Skin of body (tissue), 2 donors: Measurements from ENCODE around the gene YY2. TPM values are rescaled to one million over a fixed set of nuclear protein-coding genes. Genes with fewer than 3 reads are reported as not detected.
"Not testable (repeated sequence)": the region's sequence is repeated elsewhere in the genome, so short reads cannot be mapped to it uniquely, and the experiment has no call there.

Source experiments
- DNase-seq: peaks from one replicate; lab custom pipeline; 2025; lab: John Stamatoyannopoulos, UW
- total RNA-seq: library from RNA; depleted of rRNA; stranded (reverse); fragments of >200 nt; gene quantifications from one replicate; pipeline ENCODE4 v1.2.3, GENCODE V29; 2014

The YY2 gene
- 2.5 TPM for total RNA-seq

DNA sequence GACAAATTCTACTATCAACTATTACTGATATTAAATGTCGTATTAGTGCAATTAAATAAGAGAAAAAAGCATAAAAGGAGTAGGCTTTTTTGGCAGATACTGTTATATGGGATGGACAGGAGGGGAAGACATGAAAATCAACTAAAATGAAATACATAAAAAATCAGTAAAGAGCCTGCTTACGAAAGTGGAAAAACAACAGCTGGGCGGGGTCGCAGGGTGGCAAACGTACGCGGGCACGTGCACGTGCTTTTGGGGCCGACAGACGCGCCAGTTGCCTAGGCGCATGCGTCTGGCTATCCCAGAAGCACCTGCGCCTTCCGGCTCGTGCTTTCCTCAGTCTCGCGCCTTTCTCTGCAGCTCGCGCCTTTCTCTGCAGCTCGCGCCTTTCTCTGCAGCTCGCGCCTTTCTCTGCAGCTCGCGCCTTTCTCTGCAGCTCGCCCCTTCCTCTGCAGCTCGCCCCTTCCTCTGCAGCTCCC is at the start of gene YY2:
Gene YY2, plus strand, starts transcription at position 51 of the 479 bp plus-strand sequence. CDS start 498 bp downstream, outside the sequence.
- DNase-seq, result no peak

DNA sequence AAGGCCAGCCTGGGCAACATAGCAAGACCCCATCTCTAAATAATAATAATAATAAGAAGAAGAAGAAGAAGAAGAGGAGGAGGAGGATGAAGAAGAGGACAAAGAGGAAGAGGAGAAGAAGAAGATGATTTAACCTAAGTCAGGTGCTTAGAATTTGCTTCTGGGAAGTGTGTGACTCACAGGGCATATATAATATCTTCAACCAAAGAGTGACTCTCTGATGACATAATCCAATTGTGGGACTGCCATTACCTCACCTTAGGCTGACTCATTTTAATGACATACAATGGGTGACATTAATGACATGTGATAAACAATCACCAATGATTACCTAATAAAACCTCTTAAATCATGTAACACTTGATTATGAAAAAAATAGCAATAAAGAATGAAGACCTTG is 49.1 kb upstream of the YY2 start:
- no peak for DNase-seq

DNA sequence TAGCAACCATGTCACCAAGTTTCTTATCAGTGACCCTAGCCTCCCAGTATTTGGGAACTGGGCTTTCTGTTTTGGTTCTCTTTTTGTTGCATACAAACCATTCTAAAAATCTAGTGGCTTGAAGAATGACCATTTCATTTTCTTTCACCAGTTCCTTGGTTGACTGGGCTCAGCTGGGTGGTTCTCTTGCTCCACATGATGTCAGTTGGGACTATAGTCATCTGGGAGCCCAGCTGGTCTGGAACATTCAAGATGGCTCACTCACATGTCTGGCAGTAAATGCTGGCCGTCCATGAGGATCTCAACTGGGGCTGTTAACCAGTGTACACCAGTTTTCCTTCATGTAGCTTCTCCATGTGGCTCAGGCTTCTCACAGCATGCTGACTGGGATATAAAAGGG is 44.0 kb upstream of the YY2 start:
- no peak for DNase-seq

DNA sequence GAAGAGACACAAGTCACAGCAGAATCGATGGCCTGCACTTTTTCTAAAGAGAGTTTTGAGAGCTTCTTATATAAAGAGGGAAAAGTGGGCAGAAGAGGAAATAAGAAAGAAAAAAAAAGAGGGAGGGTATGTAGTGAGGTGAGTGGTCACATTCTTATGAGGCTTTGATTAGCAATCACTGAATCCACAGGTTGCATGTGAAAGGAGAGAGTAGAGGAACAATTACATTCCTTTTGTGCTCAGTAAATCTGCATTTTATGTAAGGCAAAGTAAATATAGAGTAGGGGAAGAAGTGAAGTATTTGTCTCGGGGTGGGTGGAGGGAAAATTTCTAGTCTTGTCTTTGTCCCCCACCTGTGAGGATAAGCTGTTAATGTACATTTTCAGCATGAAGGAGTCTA is 43.2 kb upstream of the YY2 start:
- DNase-seq, result no peak

DNA sequence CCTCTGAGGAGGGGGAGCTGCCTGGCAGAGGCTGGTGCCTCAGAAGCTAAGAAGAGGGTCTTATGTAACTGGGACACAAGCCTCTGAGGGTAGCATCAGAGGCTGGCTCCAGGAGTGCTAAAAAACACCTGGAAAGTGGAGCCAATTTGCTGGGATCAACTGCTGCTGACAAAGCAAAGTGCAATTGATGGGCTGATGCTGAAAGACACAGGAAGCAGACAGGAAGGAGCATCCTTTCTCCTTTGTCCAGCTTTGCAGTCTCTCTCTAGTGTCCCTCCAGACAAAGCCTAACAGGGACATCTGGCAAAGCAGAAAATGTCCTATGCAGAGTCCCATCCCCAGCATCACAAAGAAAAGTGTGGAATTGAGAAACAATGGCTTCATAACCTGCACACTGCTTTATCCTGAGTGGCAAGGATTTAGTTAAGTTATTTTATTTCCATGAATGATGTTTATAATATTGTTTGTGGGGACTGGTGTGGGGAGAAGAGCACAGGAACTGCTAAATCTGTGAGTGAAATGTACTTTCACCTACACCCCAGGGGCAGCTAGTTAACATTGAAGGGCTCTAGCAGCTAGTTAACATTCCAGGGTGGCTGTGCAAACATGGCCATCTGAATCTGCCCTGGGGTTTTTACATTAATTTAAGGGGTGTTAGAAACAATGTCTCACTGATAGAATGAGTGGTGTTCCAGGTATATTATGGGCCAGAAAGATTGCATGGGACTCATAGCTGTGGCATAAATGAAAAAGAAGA is 42.0 kb upstream of the YY2 start:
- DNase-seq, result no peak

DNA sequence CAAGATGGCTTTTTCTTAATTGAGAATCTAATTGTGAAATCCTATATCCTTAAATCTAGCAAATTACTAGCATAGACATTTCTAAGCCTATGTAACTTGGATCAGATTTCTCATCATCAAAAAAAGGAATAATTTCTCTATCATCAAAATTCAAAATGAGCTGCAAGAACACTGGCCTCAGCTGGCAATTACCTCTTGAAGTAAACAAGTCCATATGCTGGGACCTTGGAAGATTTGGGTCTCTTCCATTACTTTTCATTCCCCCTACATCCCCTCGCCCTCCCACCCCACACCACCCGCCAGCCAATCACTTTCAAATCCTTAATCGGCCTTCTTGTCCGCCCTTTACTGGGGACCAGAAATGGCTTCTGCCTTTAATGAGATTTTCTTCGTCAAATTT is 39.7 kb upstream of the YY2 start:
- DNase-seq, result no peak

DNA sequence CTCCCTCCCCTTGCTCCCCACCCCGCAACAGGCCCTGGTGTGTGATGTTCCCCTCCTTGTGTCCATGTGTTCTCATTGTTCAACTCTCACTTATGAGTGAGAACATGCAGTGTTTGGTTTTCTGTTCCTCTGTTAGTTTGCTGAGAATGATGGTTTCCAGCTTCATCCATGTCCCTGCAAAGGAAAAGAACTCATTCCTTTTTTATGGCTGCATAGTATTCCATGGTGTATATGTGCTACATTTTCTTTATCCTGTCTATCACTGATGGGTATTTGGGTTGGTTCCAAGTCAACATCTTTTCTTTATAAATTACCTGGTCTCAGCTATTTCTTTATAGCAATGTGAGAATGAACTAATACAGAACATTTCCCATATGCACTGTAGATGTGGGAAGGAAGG is 35.6 kb upstream of the YY2 start:
- DNase-seq, result not testable (repeated sequence)

DNA sequence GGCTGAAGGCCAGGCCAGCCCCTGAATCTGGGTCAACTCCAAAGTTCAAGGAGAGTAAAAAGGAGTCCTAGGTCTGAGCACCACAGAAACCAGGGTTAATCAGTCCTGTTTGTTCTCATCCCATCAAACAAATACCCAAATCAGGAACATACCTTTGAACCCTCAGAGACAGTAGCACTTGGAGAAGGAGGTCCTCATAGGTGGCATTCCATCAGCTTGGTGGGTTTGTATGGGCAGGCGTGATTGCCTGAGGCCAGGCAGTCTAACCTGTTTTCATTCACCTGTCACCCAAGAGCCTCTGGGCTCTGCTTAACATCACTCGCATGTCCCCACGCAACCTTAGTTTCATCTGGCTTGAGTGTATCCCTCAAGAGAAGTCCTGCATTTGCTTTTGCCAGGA is 33.9 kb upstream of the YY2 start:
- DNase-seq, result no peak

DNA sequence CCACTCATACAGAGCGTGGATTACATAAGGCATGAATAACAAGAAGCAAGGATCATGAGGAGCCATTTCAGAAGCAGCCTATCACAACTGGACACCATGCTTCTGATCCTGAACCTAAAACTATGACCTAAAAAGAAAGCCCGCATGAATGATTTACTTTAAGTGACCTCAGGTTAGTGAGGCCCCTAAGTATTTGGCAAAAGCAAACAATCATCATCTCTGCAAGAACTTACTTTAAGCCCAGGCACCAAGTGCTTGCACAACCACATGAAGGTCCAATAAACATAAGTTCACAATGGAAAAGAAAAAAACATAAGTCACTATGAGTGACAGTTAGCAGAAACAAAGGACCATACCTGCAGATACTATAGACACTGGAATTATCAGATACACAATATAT is 24.3 kb upstream of the YY2 start:
- no peak for DNase-seq

DNA sequence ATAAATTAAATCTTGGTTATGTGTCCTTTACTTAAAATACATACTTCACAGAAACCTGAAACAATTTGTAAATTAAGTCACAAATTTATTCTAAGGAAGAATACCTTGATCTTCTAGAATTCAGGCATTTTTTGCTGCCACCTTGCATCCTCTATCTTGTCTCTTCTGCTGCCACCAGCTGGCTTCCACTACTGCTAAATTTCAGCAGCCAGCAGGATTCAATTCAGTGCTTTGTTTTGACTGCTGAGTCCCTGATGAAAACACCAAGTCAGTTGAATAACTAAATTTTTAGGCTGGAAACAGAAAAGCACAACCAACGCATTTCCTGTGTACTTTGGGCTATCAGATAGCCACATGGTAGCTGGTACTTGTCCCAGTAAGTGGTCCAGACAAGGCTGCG is 18.7 kb upstream of the YY2 start:
- no peak for DNase-seq

DNA sequence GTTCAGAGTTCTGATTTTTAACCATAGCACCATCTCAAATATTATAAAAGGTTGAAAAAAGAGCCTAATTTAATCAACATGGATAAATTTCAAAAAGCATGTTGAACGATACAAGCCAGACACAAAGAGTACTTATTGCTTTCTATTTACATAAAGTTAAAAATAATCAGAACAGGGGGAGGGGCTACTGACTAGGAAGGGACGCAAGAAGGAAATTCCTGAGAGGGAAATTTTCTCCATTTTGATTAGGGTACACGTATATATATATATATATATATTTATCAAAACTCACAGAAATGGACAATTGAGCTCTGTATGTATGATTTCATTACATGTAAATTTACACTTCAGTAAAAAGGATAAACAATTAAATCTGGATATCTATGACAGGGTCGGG is 16.9 kb upstream of the YY2 start:
- DNase-seq, result peak; percentile 64

DNA sequence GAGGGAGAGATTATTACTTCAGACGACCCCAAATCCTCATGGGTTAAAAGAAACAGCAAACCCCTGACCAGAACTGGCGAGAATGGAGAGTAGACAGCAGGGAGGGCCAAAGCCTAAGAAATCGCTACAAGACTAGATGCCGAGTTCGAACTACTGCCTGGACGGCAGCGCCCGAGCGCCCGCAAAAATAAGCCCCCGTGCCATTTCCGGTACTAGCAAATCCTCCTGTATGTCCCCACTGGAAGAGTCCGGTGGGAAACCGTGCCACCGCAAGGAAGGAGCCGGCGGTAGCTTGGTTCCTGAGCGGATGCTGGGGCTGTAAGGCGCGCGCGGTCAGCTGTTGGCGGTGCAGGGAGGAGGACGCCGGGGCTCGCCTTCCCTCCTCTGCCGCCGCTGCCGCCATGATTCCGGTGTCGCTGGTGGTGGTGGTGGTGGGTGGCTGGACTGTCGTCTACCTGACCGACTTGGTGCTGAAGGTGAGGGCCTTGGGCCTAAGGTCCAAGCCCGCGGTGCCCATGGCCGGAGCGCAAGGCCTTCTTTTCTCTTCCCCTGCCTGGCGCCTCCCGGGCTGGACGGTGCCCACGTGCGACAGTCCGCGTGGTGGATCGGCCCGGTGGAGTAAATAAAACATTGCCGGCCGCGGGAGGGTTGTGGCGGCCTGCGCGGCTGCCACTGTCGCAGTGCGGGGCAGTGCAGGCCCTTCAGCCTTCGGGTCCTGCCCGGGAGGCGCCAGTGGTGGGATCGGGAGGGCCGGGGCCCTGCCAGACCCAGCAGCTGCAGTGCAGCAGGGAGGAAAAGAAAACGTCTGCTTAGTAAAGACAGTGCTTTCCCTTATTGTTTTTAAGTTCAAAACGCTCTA is 16.2 kb upstream of the YY2 start, which contains the start of gene MBTPS2:
Gene MBTPS2, plus strand, starts transcription at position 284 of the 859 bp plus-strand sequence. Its CDS starts 118 bp downstream, at position 402.
- peak; percentile 85 for DNase-seq

DNA sequence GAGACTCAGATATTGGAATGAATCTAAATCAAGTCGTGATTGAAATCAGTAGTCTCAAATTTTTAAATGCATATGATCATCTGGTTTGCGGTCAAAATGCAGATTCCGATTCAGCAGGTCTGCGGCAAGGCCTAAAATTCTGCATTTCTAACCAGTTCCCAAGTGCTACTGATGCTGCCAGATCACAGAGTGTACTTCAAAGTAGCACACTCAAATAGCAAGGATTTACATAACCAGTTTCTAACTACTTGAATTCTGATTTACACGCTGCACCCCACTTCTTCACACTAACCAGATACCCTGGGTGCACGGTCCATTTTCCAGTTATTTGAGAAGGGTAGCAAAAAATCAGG is 15.6 kb upstream of the YY2 start:
- DNase-seq, result no peak

DNA sequence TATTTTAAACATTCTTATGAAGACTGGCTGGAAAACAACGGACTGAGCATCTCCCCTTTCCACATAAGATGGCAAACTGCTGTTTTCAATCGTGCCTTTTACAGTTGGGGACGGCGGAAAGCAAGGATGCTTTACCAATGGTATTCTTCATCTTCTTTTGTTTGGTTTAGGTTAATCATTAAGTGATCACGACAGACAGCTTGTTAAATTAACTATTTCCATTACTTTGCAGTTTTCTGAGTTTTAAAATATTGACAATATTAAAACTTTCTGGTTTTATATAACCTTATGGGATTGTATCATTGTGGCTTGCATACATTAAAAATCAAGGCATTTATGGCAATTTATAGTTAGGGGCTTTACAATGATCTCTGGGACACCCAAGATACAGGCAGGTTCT is 12.6 kb upstream of the YY2 start:
- no peak for DNase-seq

DNA sequence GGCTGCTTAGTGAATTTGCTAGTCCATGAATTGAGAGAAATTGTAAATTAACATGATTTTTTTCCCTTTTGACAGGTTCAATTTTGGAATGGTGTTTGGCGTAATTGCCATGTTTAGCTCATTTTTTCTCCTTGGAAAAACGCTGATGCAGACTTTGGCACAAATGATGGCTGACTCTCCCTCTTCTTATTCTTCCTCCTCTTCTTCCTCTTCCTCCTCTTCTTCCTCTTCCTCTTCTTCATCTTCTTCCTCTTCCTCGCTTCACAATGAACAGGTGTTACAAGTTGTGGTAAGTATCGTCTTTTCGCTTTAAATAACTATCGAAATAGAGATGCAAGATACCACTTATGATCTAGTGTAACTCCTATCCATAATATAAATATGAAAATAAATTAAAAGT is 10.7 kb upstream of the YY2 start:
- DNase-seq, result no peak

DNA sequence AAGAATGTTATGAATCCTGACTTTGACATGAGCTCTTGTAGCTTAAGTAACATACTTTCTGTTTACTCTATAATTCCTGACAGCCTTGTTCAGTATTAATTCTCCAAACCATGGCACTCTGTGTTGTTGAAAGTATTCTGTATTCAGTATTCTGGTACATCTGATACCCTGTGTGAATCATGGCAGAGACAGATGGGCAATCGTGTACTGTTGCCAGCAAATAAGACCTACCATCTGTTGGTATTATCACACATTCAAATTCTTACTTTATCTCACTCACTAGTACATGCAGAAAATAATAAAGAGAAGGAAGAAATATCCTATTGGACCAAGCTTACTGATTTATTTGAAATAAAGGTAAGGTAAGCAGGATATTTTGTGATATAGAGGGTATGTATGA is 8.4 kb upstream of the YY2 start:
- no peak for DNase-seq

DNA sequence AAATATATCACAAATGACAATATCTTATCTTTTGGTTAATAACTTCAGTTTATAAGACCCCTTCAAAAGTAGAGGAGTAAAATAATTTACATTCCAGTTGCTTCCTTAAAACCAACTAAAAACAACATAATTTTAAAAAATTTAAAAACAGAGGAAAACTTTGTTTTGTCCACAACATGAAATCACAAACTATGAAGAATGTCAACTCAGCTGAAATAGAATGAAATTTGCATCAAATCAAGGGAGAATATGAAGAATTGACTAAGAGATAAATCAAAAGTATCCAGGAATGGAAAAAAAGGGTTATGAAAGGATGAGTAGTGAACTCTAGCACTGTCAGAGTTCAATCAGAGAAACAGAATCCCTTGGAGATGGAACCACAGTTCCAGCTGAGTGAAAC is 2.2 kb upstream of the YY2 start:
- no peak for DNase-seq

DNA sequence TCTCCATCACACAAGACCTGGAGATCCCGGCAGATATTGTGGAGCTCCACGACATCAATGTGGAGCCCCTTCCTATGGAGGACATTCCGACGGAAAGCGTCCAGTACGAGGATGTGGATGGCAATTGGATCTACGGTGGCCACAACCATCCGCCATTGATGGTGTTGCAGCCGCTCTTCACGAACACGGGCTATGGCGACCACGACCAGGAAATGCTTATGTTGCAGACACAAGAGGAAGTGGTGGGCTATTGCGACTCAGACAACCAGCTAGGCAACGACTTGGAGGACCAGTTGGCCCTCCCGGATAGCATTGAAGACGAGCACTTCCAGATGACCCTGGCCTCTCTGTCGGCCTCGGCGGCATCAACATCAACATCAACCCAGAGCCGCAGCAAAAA is 717 bp downstream of the YY2 start:
- DNase-seq, result no peak

DNA sequence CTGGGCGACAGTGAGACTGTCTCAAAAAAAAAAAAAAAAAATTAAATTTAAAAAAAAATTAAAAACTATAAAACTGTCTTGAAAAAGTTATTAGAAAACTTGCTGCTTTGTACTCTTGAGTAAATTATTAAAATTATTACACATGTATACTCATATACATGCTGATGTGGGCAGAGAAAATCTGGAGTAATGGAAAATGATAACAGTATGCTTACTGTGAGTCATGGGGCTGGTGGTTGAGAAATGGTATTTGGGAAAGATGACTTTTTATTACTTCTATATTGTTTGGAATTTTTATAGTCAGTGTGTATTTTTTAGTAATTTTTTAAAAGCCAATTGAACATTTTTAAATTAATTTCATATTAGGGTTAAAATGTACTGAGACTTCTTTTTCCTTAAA is 7.5 kb downstream of the YY2 start:
- no peak for DNase-seq

DNA sequence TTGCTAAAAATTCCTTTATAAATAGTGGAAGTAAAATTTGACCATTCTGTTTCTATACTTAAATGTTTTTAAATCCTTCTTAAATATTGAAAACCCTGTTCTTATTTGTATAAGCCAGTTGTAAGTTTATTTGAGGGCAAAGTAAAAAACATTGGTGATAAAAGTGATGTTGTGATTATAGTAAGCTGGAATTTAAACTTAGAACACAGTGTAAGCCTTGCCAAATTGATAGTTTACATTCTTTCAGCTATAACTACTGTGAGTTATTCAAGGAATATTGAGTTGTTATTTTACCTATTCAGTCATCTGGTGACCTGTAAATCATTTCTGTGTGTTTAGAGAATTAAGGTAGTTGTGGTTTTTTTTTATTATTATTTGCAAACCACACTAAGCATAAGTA is 9.6 kb downstream of the YY2 start:
- no peak for DNase-seq

DNA sequence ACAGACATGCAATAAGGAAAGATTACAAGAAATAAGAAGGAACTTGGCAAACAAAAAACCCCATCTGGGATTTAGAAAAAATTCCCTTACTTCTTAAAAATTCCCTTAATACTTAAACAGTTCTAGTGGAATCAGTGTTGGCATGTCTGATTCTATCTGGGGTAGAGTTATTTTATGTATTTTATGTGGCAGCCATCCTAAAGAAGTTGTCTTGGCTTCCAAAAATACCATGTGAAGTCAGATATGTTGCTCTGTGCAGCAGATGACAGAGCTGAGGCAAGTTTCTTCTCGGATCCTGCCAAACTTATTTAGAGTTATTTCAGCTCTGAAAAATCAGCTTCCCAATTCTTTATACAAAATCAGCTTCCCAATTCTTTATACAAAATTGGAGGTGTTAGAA is 14.7 kb downstream of the YY2 start:
- peak; percentile 35 for DNase-seq

DNA sequence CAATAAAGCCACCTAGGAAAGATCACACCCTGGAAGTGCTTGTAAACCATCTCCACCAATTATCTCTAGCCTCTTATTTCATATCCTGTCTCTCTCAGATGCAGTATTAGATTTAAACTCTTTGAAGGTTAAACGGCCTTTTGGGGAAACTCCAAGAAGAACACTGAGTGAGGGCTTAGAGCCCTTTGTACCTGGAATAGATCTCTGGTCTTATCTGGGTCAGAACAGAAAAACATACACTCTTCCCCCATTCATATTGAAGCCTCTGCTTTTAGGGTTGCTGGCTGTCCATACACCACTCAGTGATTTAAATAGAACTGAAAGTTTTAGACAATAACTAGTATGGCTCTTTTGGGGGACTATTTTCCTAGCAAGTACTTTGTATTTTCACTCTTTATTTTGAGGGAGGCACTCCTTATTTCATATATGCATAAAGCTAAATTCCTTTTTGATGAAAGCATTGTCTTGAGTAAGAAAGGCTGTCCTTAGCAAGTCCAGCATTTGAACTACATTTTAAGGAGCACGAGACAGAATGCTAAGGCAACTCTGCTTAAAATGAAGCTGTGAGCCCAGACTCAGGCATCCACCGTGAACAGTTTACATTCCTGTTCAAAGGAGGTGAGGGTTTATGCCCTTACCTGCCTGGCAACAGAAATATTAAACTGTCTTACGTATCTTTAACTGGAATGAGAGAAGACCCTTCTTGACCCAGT is 17.4 kb downstream of the YY2 start:
- DNase-seq, result no peak
